Measurements from ENCODE around the gene AKAP17A.
"Not testable (repeated sequence)": the region's sequence is repeated elsewhere in the genome, so short reads cannot be mapped to it uniquely, and the experiment has no call there.

AKAP17A gene

DNA sequence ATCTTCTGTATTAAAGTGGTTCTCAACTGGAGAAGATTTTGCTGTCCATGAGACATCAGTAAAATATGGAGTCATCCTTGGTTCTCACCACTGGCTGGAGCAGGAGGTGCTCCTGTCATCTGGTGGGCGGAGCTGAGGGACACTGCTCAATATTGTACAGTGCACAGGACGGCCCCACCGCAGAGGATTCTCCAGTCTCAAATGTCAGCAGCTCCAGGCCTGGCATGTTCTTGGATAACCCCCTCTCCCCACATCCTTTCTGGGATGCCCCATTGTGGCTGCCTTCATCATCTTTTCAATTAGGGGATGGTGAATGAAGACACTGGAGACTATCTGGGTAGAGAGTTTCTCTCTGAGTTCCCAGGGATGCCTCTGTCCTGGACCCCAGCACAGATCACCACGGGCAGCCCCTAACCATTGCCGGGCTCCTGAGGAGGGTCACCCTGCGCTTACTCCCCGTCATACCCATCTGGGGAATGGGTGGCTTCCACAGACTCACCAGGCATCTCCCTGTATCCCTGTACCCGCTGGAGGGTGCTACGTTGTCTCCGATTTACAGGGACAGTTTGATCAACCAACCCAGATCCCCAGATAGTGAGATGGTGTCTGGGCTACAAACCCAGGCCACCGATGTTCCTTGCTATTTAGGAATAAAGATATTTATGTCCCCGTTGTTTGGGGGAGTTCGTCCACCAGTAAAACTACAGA is 32.5 kb upstream of the AKAP17A start:
- H3K27ac ChIP-seq, result no peak overlapping the region
- TF ChIP-seq CTCF (conservative IDR thresholded peaks at IDR 0.05; ENCODE audit: low read depth, low read length), result no peak
- H3K4me2 ChIP-seq, result no peak overlapping the region
- no peaks in the 10 kb centered on the region for H3K36me3 ChIP-seq (ENCODE audit: insufficient read depth)
- H3K9ac ChIP-seq, result no peak overlapping the region
- H2AFZ ChIP-seq (ENCODE audit: low read depth), result no peak overlapping the region
- H3K4me3 ChIP-seq (IDR thresholded peaks at IDR 0.05; ENCODE audit: insufficient read depth, low read depth, low read length), result no peak overlapping the region
- no peaks in the 10 kb centered on the region for H3K4me1 ChIP-seq (ENCODE audit: low read depth, poor library complexity, severe bottlenecking)
- H4K20me1 ChIP-seq (ENCODE audit: insufficient read depth), result no peaks in the 10 kb centered on the region
- no peaks in the 10 kb centered on the region for H3K27me3 ChIP-seq (ENCODE audit: insufficient read depth, low read depth)
- no peaks in the 10 kb centered on the region for H3K79me2 ChIP-seq (ENCODE audit: insufficient read depth, low read depth)

GRCh38 chrX:1561164-1561563 is 30.2 kb upstream of the AKAP17A start:
- Histone ChIP-seq H3K4me2 (no peak overlapping the region), H3K4me3 (IDR thresholded peaks at IDR 0.05; ENCODE audit: insufficient read depth, low read depth, low read length) (no peak overlapping the region), H3K9ac (no peak overlapping the region), H3K27me3 (ENCODE audit: insufficient read depth, low read depth) (no peaks in the 10 kb centered on the region), H3K4me1 (ENCODE audit: low read depth, poor library complexity, severe bottlenecking) (peaks cover 7% of the 10 kb centered on the region), H3K36me3 (ENCODE audit: insufficient read depth) (no peaks in the 10 kb centered on the region), H3K79me2 (ENCODE audit: insufficient read depth, low read depth) (no peaks in the 10 kb centered on the region), H2AFZ (ENCODE audit: low read depth) (no peak overlapping the region), H3K27ac (no peak overlapping the region), H4K20me1 (ENCODE audit: insufficient read depth) (no peaks in the 10 kb centered on the region)
- TF ChIP-seq CTCF (conservative IDR thresholded peaks at IDR 0.05; ENCODE audit: low read depth, low read length), result no peak

DNA sequence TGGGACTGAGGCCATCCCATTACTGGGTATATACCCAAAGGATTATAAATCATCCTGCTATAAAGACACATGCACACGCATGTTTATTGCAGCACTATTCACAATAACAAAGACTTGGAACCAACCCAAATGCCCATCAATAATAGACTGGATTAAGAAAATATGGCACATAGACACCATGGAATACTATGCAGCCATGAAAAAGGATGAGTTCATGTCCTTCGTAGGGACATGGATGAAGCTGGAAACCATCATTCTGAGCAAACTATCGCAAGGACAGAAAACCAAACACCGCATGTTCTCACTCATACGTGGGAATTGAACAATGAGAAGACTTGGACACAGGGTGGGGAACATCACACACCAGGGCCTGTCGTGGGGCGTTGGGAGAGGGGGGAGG is 27.3 kb upstream of the AKAP17A start:
- H2AFZ ChIP-seq (ENCODE audit: low read depth); H3K4me3 ChIP-seq (IDR thresholded peaks at IDR 0.05; ENCODE audit: insufficient read depth, low read depth, low read length); H3K4me2 ChIP-seq; H3K4me1 ChIP-seq (ENCODE audit: low read depth, poor library complexity, severe bottlenecking); H3K9ac ChIP-seq; H3K27me3 ChIP-seq (ENCODE audit: insufficient read depth, low read depth); H3K79me2 ChIP-seq (ENCODE audit: insufficient read depth, low read depth); H3K27ac ChIP-seq; H4K20me1 ChIP-seq (ENCODE audit: insufficient read depth); H3K36me3 ChIP-seq (ENCODE audit: insufficient read depth): not testable (repeated sequence)

DNA sequence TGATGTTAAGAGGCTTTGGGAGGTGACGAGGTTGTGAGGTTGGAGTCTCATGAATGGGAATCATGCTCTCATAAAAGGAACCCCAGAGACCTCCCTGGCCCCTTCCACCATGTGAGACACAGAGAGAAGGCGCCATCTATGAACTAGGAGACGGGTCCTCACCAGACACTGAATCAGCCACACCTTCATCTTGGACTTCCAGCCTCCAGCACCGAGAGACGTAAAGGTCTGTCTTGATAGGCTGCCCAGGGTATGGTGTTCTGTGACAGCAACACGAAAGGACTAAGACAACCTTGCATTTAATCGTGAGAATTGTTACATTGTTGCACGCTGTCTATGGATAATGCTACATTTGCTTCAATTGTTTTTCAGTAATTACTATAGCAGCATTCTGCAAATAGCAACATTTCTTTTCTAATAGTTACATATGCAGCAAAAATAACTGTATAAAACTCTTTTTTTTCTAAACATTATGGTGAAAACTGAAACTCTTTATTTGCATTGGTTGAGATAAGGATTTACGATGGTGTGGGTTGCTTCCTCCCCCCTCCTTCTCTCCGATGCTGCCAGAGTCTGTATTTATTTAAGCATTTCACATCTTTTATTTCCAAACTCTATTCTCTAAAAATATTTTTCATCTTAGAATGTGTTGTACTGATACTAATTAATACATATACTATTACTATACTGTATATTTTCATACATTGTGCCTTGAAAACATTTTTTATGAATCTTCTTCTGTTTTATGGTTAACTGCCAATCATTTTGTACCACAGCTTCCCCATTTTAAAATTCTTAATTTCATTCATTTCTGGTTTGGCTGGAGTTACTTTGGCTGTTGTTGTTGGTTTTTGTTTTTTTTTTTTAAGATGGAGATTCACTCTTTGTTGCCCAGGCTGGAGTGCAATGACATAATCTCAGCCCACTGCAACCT is 26.4 kb upstream of the AKAP17A start:
- H3K4me2 ChIP-seq, result no peak overlapping the region
- H2AFZ ChIP-seq (ENCODE audit: low read depth), result no peak overlapping the region
- no peaks in the 10 kb centered on the region for H3K27me3 ChIP-seq (ENCODE audit: insufficient read depth, low read depth)
- no peaks in the 10 kb centered on the region for H4K20me1 ChIP-seq (ENCODE audit: insufficient read depth)
- H3K4me3 ChIP-seq (IDR thresholded peaks at IDR 0.05; ENCODE audit: insufficient read depth, low read depth, low read length), result no peak overlapping the region
- no peak for TF ChIP-seq CTCF (conservative IDR thresholded peaks at IDR 0.05; ENCODE audit: low read depth, low read length)
- H3K27ac ChIP-seq, result no peak overlapping the region
- H3K9ac ChIP-seq, result no peak overlapping the region
- no peaks in the 10 kb centered on the region for H3K79me2 ChIP-seq (ENCODE audit: insufficient read depth, low read depth)
- peaks cover 7% of the 10 kb centered on the region for H3K4me1 ChIP-seq (ENCODE audit: low read depth, poor library complexity, severe bottlenecking)
- H3K36me3 ChIP-seq (ENCODE audit: insufficient read depth), result no peaks in the 10 kb centered on the region

DNA sequence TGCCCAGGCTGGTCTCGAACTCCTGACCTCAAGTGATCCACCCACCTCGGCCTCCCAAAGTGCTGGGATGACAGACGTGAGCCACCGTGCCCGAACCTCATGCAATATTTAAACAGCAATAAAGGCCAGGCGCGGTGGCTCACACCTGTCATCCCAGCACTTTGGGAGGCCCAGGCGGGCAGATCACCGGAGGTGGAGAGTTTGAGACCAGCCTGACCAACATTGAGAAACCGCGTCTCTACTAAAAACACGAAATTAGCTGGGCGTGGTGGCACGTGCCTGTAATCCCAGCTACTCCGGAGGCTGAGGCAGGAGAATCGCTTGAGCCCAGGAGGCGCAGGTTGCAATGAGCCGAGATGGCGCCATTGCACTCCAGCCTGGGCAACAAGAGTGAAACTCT is 17.2 kb upstream of the AKAP17A start:
- H3K4me3 ChIP-seq (IDR thresholded peaks at IDR 0.05; ENCODE audit: insufficient read depth, low read depth, low read length); H3K4me1 ChIP-seq (ENCODE audit: low read depth, poor library complexity, severe bottlenecking); H3K9ac ChIP-seq; H4K20me1 ChIP-seq (ENCODE audit: insufficient read depth); H3K27ac ChIP-seq; H3K79me2 ChIP-seq (ENCODE audit: insufficient read depth, low read depth); H3K4me2 ChIP-seq; H3K36me3 ChIP-seq (ENCODE audit: insufficient read depth); H2AFZ ChIP-seq (ENCODE audit: low read depth); H3K27me3 ChIP-seq (ENCODE audit: insufficient read depth, low read depth): not testable (repeated sequence)
